LoVo (cell line): ENCODE measurements around the gene EHMT2.
"Not testable (repeated sequence)": the region's sequence is repeated elsewhere in the genome, so short reads cannot be mapped to it uniquely, and the experiment has no call there.

Experiments
- DNase-seq: peaks from one replicate; pipeline ENCODE4 v3.0.0-alpha.2; 2016; ENCODE audit warnings: low spot score

The EHMT2 gene

GRCh38 chr6:31897612-31898382, at the start of gene EHMT2:
EHMT2 (minus strand) TSS chr6:31897698; CDS start chr6:31897677, 21 bp downstream.
- peak; percentile 84 for DNase-seq

DNA sequence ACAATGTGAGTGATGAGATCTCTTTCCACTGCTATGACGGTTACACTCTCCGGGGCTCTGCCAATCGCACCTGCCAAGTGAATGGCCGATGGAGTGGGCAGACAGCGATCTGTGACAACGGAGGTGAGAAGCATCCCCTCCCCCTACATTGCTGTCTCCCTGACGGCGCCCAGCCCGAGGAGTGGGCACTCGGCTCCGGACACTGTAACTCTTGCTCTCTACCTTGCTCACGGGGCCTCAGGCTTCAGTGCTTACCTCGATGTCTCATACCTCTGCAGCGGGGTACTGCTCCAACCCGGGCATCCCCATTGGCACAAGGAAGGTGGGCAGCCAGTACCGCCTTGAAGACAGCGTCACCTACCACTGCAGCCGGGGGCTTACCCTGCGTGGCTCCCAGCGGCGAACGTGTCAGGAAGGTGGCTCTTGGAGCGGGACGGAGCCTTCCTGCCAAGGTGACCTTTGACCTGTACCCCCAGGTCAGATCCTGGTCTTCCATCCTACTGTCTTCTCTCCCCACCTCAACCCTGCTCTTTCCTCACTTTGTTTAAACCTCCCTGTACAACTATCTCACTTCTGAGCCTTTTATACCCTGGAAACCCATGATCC, 49.7 kb upstream of the EHMT2 start:
- no peak for DNase-seq

GRCh38 chr6:31946370-31946885, 48.9 kb upstream of the EHMT2 start:
- DNase-seq: no peak

GRCh38 chr6:31945507-31946369, 48.2 kb upstream of the EHMT2 start, which contains the start of gene CFB:
CFB (plus strand) TSS chr6:31946095; CDS start chr6:31946222, 127 bp downstream.
- DNase-seq: peak; percentile 58

DNA sequence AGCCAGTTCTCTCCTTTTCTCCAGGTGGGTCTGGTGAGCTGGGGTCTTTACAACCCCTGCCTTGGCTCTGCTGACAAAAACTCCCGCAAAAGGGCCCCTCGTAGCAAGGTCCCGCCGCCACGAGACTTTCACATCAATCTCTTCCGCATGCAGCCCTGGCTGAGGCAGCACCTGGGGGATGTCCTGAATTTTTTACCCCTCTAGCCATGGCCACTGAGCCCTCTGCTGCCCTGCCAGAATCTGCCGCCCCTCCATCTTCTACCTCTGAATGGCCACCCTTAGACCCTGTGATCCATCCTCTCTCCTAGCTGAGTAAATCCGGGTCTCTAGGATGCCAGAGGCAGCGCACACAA, 47.6 kb upstream of the EHMT2 start:
- no peak for DNase-seq

GRCh38 chr6:31943742-31944141, 46.2 kb upstream of the EHMT2 start:
- no peak for DNase-seq

DNA sequence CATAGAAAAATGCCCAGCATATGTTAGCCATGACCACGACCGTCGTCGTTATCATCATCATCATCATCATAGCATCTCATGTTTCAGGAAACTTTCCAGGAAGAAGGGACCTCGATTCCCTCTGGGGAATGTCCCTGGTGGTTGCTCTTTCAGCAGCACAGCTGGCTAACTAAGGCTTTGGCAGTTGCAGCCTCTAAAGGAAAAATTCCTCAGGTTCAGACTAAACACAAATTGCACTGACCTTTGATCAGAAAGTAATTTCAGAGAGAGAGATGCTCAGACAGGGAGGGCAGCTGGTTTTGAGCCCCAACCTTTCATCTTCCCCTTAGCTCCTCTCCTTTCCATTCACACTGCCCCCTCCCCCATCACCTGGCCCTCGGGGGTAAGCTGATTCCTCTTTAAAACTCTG, 42.8 kb upstream of the EHMT2 start:
- no peak for DNase-seq

DNA sequence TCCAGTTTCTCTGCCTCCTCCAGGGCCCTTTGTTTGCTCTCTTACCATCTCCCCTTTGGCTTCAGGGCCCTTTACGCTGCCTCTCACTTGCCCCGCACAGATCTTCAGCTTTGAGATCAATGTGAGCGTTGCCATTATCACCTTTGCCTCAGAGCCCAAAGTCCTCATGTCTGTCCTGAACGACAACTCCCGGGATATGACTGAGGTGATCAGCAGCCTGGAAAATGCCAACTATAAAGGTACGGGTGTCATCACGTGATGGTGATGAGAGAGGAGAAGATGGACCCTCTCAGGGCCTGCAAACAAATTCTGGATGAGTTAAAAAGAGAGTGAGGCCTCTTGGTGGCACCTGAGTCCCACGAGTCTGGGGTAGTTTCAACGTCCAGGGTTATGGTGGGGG, 38.3 kb upstream of the EHMT2 start:
- no peak for DNase-seq

DNA sequence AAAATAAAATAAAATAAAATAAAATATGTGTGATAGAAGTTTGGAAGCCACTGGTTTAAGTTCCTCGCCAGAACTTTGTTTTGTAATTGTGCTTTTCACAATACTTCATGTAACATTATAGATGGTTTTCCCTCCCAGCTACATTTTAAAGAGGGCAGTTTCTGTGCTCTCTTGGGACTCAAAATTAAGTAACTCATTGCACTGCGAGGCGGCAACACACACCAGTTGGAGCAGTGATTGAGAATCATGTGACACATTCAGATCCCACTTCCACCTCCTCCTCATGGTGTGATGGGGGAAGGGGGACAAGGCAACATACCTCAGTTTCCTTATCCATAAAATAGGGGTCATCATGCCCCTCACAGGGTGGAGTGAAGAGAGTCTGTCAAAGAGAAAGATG, 37.5 kb upstream of the EHMT2 start:
- DNase-seq: no peak

- no peak for DNase-seq
Measured at GRCh38 chr6:31933537-31933936, 36.0 kb upstream of the EHMT2 start.

- DNase-seq: not testable (repeated sequence)
Measured at GRCh38 chr6:31932137-31932536, 34.6 kb upstream of the EHMT2 start.

DNA sequence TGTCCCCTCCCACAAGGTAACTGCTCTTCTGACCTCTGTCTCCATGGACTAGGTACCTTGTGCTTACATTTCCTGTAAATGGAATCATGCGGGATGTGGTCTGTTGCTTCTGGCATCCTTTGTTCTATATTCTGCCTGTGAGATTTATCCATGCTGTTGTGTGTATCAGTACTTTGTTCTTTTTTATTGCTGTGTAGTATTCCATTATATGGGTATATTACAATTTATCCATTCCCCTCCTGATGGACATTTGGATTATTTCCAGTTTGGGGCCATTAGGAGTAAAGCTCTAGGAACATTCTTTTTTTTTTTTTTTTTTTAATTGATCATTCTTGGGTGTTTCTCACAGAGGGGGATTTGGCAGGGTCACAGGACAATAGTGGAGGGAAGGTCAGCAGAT, 33.5 kb upstream of the EHMT2 start:
- no peak for DNase-seq

DNA sequence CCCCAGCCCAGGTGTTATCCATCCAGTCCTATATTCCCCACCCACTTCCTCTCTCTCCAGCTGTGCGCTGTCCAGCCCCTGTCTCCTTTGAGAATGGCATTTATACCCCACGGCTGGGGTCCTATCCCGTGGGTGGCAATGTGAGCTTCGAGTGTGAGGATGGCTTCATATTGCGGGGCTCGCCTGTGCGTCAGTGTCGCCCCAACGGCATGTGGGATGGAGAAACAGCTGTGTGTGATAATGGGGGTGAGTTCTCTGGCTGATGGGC, 31.1 kb upstream of the EHMT2 start:
- DNase-seq: no peak

GRCh38 chr6:31927863-31928671, 30.6 kb upstream of the EHMT2 start:
- DNase-seq: no peak

DNA sequence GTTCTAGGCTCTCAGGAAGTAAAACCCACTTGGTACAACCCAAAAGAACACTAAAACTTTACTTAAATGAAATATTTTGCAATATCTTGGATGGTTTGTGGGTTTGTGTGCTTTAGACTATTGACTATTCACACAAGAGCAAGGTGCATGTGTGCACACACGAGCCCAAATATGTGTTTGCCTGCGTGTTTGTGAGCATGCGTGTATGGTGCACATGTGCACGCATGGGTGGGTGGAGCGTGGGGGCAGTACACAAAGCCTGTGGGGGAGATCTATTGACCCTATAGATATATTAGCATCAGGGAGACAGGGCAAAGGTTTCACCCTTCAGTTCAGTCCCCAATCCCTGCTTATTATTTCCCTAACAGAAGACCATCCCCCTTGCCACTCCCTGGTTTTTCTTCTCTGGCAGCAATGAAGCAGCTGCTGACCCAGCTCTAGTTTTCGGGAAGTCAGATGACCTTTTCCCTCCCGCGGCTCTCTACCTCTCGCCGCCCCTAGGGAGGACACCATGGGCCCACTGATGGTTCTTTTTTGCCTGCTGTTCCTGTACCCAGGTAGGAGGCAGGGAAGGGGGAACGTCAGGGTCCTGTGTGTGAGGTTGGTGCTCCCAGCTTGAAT, 29.9 kb upstream of the EHMT2 start, which contains the start of gene C2:
TSS of gene C2 (plus strand) at position 476 of the 621 bp plus-strand sequence. CDS start at position 512, 36 bp downstream.
- no peak for DNase-seq

DNA sequence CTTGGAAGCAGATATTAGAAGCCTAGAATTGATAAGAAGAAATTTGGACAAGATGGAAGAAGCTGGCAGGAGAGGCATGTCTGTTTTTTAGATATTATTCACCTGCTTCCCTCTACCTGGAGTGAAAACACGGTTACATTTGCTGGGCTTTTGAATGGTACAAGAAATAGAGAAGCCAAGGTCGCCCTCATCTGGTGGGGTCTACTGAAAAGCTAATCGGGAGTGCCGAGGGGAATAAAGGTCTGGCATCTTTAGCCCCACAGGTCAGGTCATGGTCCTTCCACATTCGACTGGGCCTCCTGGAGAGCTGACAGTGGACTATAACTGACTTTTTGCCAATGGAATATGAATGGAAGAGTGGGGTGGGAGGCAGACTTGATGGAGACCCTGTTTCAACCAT, 25.4 kb upstream of the EHMT2 start:
- DNase-seq: no peak

- no peak for DNase-seq
Measured at GRCh38 chr6:31920811-31921210, 23.3 kb upstream of the EHMT2 start.

DNA sequence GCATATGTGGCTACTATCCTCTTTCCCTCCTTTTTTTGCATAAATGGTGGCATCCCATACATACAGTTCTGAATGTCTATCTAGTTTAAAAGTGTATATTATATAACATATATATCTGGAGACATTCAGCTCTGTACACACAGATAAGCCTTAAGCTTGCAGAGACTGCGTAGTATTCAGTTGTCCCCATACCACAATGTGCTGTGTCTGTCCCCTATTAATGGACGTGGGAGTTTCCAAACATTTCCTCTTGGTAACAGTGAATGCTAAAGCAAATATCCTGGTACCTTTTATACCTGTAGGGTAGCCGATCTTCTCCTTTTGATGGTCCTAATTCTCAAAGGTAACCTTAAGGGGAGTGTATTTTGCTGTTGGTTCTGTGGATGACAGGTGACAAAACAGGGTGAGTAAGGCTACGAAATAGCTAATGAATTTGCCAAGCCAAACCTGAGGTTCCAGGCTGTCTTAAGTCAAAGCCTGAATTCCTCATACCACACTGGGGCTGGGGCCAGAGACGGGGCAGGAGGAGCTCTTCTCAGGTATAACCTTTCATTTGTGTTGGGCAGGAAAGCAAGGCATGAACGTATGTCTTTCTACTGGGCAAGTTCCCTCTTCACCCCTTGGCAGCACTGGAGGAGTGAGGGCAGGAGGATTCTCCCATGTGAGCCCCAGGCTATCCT, 22.3 kb upstream of the EHMT2 start:
- no peak for DNase-seq

- DNase-seq: no peak
Measured at GRCh38 chr6:31918069-31918720, 20.7 kb upstream of the EHMT2 start.

GRCh38 chr6:31915756-31916155, 18.3 kb upstream of the EHMT2 start:
- no peak for DNase-seq
